HEK293 (cell line): ENCODE results near the gene LNX1.

Experiments
- CTCF ChIP-seq: fragments of 450-650 bp; formaldehyde crosslinking; IDR thresholded peaks from 2 replicates; pipeline ENCODE4 v1.5.1; 2016; ENCODE audit warnings: missing biosample characterization, missing genetic modification characterization
- REPIN1 ChIP-seq: fragments of 450-650 bp; formaldehyde crosslinking; IDR thresholded peaks from 2 replicates; pipeline ENCODE4 v1.5.1; 2017; ENCODE audit warnings: missing biosample characterization, missing genetic modification characterization, low read depth
- ZNF747 ChIP-seq: fragments of 450-650 bp; formaldehyde crosslinking; IDR thresholded peaks from 2 replicates; pipeline ENCODE4 v1.5.1; 2016; ENCODE audit warnings: missing biosample characterization, missing genetic modification characterization
- TF ChIP-seq, protein P1 (sequence below): fragments of 450-650 bp; formaldehyde crosslinking; IDR thresholded peaks from 2 replicates; pipeline ENCODE4 v1.5.1; 2016; ENCODE audit warnings: missing biosample characterization, missing genetic modification characterization

- TF ChIP-seq, protein P1, sequence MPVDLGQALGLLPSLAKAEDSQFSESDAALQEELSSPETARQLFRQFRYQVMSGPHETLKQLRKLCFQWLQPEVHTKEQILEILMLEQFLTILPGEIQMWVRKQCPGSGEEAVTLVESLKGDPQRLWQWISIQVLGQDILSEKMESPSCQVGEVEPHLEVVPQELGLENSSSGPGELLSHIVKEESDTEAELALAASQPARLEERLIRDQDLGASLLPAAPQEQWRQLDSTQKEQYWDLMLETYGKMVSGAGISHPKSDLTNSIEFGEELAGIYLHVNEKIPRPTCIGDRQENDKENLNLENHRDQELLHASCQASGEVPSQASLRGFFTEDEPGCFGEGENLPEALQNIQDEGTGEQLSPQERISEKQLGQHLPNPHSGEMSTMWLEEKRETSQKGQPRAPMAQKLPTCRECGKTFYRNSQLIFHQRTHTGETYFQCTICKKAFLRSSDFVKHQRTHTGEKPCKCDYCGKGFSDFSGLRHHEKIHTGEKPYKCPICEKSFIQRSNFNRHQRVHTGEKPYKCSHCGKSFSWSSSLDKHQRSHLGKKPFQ (tag by site-specific recombination): no peak
- TF ChIP-seq CTCF (tag by site-specific recombination) (no peak), ZNF747 (tag by site-specific recombination) (no peak), REPIN1 (no peak)
Observed at GRCh38 chr4:53547983-53548382, 43.3 kb downstream of the LNX1 start.
